Naive thymus-derived CD4-positive, alpha-beta T cell (primary cell): ENCODE measurements around the gene MYBPH. TPM values are rescaled to one million over a fixed set of nuclear protein-coding genes. Genes with fewer than 3 reads are reported as not detected.

Source experiments
- ATAC-seq: fragments of 150-1000 bp; cut with Tn5 transposase; 2 replicates; pipeline ENCODE4 v1.10.0; 2021; ENCODE audit warnings: mild to moderate bottlenecking, moderate library complexity
- CTCF ChIA-PET: fragments of 350-600 bp; sonication (Branson Sonifier 250); formaldehyde crosslinking; loops from one replicate; lab custom pipeline; 2021; ENCODE audit warnings: antibody characterized with exemption; lab: Charles Lee
- POLR2A ChIA-PET: fragments of 350-600 bp; sonication (Branson Sonifier 250); formaldehyde crosslinking; loops from one replicate; lab custom pipeline; 2021; ENCODE audit warnings: antibody characterized with exemption, inconsistent platforms; lab: Charles Lee
- DNase-seq, 9 donors: peaks; one replicate each; pipeline versions ENCODE4 v3.0.0 to v3.0.0-alpha.2; 2020 to 2022; ENCODE audit warnings: mixed read lengths in 1 of 9
- H3K27ac ChIP-seq: one replicate; pipeline ENCODE4 v1.7.0; 2013; ENCODE audit warnings: mild to moderate bottlenecking, low read depth, low read length, moderate library complexity
- H3K27me3 ChIP-seq, 2 donors: one replicate each; pipeline ENCODE4 v1.7.0; 2013; ENCODE audit warnings: low read length in 2 of 2, mild to moderate bottlenecking in 2 of 2, moderate library complexity in 2 of 2; ENCODE audit not compliant: control insufficient read depth in 2 of 2, insufficient read depth in 2 of 2
- H3K36me3 ChIP-seq, 3 experiments: 1 replicate in 2 of 3; 2 replicates in 1 of 3; pipeline ENCODE4 v1.7.0; 2013; ENCODE audit warnings: low read length in 3 of 3, mild to moderate bottlenecking in 3 of 3, moderate library complexity in 1 of 3; ENCODE audit not compliant: insufficient read depth in 3 of 3, control insufficient read depth in 2 of 3
- H3K4me1 ChIP-seq, 2 donors: one replicate each; pipeline ENCODE4 v1.7.0; 2013; ENCODE audit warnings: low read length in 2 of 2, mild to moderate bottlenecking in 2 of 2, moderate library complexity in 1 of 2; ENCODE audit not compliant: control insufficient read depth in 2 of 2, insufficient read depth in 2 of 2
- H3K4me3 ChIP-seq: 2 replicates; pipeline ENCODE4 v1.7.0; 2013; ENCODE audit warnings: mild to moderate bottlenecking, low read length
- H3K9me3 ChIP-seq, 3 experiments: 1 replicate in 2 of 3; 2 replicates in 1 of 3; pipeline ENCODE4 v1.7.0; 2013; ENCODE audit warnings: low read length in 3 of 3; ENCODE audit not compliant: control insufficient read depth in 2 of 3
- H3K27ac Mint-ChIP-seq, 9 donors: one replicate each; pipeline ENCODE4 v1.8.0; 2020 to 2022; ENCODE audit warnings: mixed read lengths in 9 of 9, mild to moderate bottlenecking in 8 of 9, moderate library complexity in 5 of 9, inconsistent platforms in 2 of 9
- H3K27me3 Mint-ChIP-seq, 5 donors: one replicate each; pipeline ENCODE4 v1.8.0; 2021 to 2022; ENCODE audit warnings: mixed read lengths in 5 of 5, mild to moderate bottlenecking in 1 of 5
- H3K36me3 Mint-ChIP-seq, 5 donors: one replicate each; pipeline ENCODE4 v1.8.0; 2020 to 2022; ENCODE audit warnings: mixed read lengths in 5 of 5, mild to moderate bottlenecking in 3 of 5, inconsistent platforms in 1 of 5
- H3K4me1 Mint-ChIP-seq, 7 donors: one replicate each; pipeline ENCODE4 v1.8.0; 2020 to 2022; ENCODE audit warnings: mixed read lengths in 7 of 7, mild to moderate bottlenecking in 3 of 7, inconsistent platforms in 1 of 7
- H3K4me3 Mint-ChIP-seq, 10 donors: one replicate each; pipeline ENCODE4 v1.8.0; 2020 to 2022; ENCODE audit warnings: mild to moderate bottlenecking in 10 of 10, mixed read lengths in 10 of 10, moderate library complexity in 6 of 10, inconsistent platforms in 2 of 10
- H3K9me3 Mint-ChIP-seq, 11 donors: one replicate each; pipeline ENCODE4 v1.8.0; 2020 to 2022; ENCODE audit warnings: mixed read lengths in 11 of 11, mild to moderate bottlenecking in 4 of 11, inconsistent platforms in 1 of 11, moderate library complexity in 1 of 11
- intact Hi-C, 2 donors: fragments of 100-400 bp; cut with micrococcal nuclease; formaldehyde crosslinking; loops; one replicate each; pipeline ENCODE4 v1.15.1; 2023
- polyA plus RNA-seq, 2 donors: library from polyadenylated mRNA; unstranded; fragments of 300-500 nt; fragmentation: Illumina TruSeq; gene quantifications; one replicate each; pipeline ENCODE4 v1.2.3, GENCODE V29; 2021
- total RNA-seq, 6 experiments: library from RNA in 5 of 6; stranded (reverse) in 5 of 6; gene quantifications; 1 replicate in 5 of 6; 2 replicates in 1 of 6; pipeline ENCODE4 v1.2.3 and lab custom pipeline; 2021 to 2026

The MYBPH gene
- total and polyA plus RNA-seq, 7 experiments from 2014 or later, result not detected

GRCh38 chr1:203217139-203217655 is 41.6 kb upstream of the MYBPH start:
- Histone ChIP-seq H3K4me3 (no peak overlapping the region), H3K27me3 (peaks cover 0 to 3% of the 10 kb centered on the region in 2 donors), H3K4me1 (no peaks in the 10 kb centered on the region), H3K27ac (no peak overlapping the region), H3K9me3 (no peaks in the 10 kb centered on the region), H3K36me3 (no peaks in the 10 kb centered on the region)
- peaks cover 0 to 24% (median 10%) of the 10 kb centered on the region in 5 donors for H3K27me3 Mint-ChIP-seq
- H3K27ac Mint-ChIP-seq, result peak overlapping the region in 1 of 9 donors; percentile 43
- H3K4me1 Mint-ChIP-seq, result peaks cover 2 to 8% (median 6%) of the 10 kb centered on the region in 7 donors
- ATAC-seq (no peak), DNase-seq (no peak)
- ChIA-PET POLR2A (interaction anchor here (0.6 kb wide), 1 partner anchor 233 kb away, joined by 4 read pairs; no protein-coding TSS in a partner anchor), CTCF (interaction anchor here (0.6 to 4.8 kb wide), 5 partner anchors 8 to 466 kb away, joined by 4 to 46 read pairs (median 4); no protein-coding TSS in a partner anchor)
- H3K4me3 Mint-ChIP-seq, result no peak overlapping the region
- H3K36me3 Mint-ChIP-seq, result no peaks in the 10 kb centered on the region
- intact Hi-C loops, result loop anchor here (2.0 to 5.0 kb wide), 2 partner anchors 100 kb away; no protein-coding TSS in a partner anchor
- H3K9me3 Mint-ChIP-seq, result no peaks in the 10 kb centered on the region

GRCh38 chr1:203216274-203217138 is 40.9 kb upstream of the MYBPH start:
- no peak overlapping the region for H3K27ac ChIP-seq
- H3K36me3 ChIP-seq, result no peaks in the 10 kb centered on the region
- Mint-ChIP-seq H3K27me3 (peaks cover 0 to 26% (median 10%) of the 10 kb centered on the region in 5 donors), H3K4me3 (no peak overlapping the region), H3K4me1 (peaks cover 2 to 8% (median 6%) of the 10 kb centered on the region in 7 donors), H3K36me3 (no peaks in the 10 kb centered on the region), H3K9me3 (no peaks in the 10 kb centered on the region), H3K27ac (no peak overlapping the region)
- ChIA-PET CTCF (interaction anchor here (1.0 to 4.8 kb wide), 6 partner anchors 8 to 465 kb away, joined by 3 to 46 read pairs (median 4); no protein-coding TSS in a partner anchor), POLR2A (interaction anchor here (0.6 kb wide), 1 partner anchor 232 kb away, joined by 4 read pairs; no protein-coding TSS in a partner anchor)
- no peaks in the 10 kb centered on the region for H3K9me3 ChIP-seq
- DNase-seq (peak in 8 of 9 donors; percentile 20 to 64 (median 50)), ATAC-seq (peak; percentile 50)
- no peaks in the 10 kb centered on the region for H3K4me1 ChIP-seq
- H3K4me3 ChIP-seq, result no peak overlapping the region
- H3K27me3 ChIP-seq, result peaks cover 0 to 3% of the 10 kb centered on the region in 2 donors
- intact Hi-C loops, result loop anchor here (1.0 to 5.0 kb wide), 4 partner anchors 53 to 177 kb away; no protein-coding TSS in a partner anchor

GRCh38 chr1:203215573-203215972 is 39.9 kb upstream of the MYBPH start:
- Histone ChIP-seq H3K4me1 (no peaks in the 10 kb centered on the region), H3K27me3 (peaks cover 0 to 3% of the 10 kb centered on the region in 2 donors), H3K9me3 (no peaks in the 10 kb centered on the region), H3K4me3 (no peak overlapping the region), H3K36me3 (no peaks in the 10 kb centered on the region), H3K27ac (no peak overlapping the region)
- H3K27me3 Mint-ChIP-seq, result peaks cover 0 to 29% (median 10%) of the 10 kb centered on the region in 5 donors
- H3K9me3 Mint-ChIP-seq, result no peaks in the 10 kb centered on the region
- DNase-seq, result no peak
- H3K4me1 Mint-ChIP-seq, result peaks cover 2 to 8% (median 6%) of the 10 kb centered on the region in 7 donors
- no peak overlapping the region for H3K27ac Mint-ChIP-seq
- ChIA-PET CTCF (interaction anchor here (1.0 to 4.8 kb wide), 4 partner anchors 10 to 175 kb away, joined by 4 to 46 read pairs (median 4); no protein-coding TSS in a partner anchor), POLR2A (no interaction called here)
- H3K4me3 Mint-ChIP-seq, result no peak overlapping the region
- intact Hi-C loops, result loop anchor here in 1 of 2 donors (5.0 kb wide), 1 partner anchor 98 kb away; no protein-coding TSS in a partner anchor
- no peak for ATAC-seq
- no peaks in the 10 kb centered on the region for H3K36me3 Mint-ChIP-seq

GRCh38 chr1:203214871-203215270 is 39.2 kb upstream of the MYBPH start:
- Mint-ChIP-seq H3K4me3 (no peak overlapping the region), H3K27me3 (peaks cover 0 to 33% (median 10%) of the 10 kb centered on the region in 5 donors), H3K9me3 (no peaks in the 10 kb centered on the region), H3K27ac (no peak overlapping the region), H3K36me3 (no peaks in the 10 kb centered on the region), H3K4me1 (peaks cover 2 to 8% (median 6%) of the 10 kb centered on the region in 7 donors)
- Histone ChIP-seq H3K9me3 (no peaks in the 10 kb centered on the region), H3K27ac (no peak overlapping the region), H3K36me3 (no peaks in the 10 kb centered on the region), H3K27me3 (peaks cover 0 to 3% of the 10 kb centered on the region in 2 donors), H3K4me1 (no peaks in the 10 kb centered on the region), H3K4me3 (no peak overlapping the region)
- ATAC-seq (peak; percentile 60), DNase-seq (no peak)
- intact Hi-C loops, result loop anchor here in 1 of 2 donors (5.0 kb wide), 1 partner anchor 98 kb away; no protein-coding TSS in a partner anchor
- ChIA-PET POLR2A (no interaction called here), CTCF (interaction anchor here (0.6 to 4.8 kb wide), 4 partner anchors 24 to 175 kb away, joined by 3 to 46 read pairs (median 4); no protein-coding TSS in a partner anchor)

GRCh38 chr1:203213126-203213525 is 37.5 kb upstream of the MYBPH start:
- Histone ChIP-seq H3K9me3 (no peaks in the 10 kb centered on the region), H3K4me1 (no peaks in the 10 kb centered on the region), H3K36me3 (no peaks in the 10 kb centered on the region), H3K27ac (no peak overlapping the region), H3K27me3 (peaks cover 0 to 3% of the 10 kb centered on the region in 2 donors), H3K4me3 (no peak overlapping the region)
- Mint-ChIP-seq H3K27ac (no peak overlapping the region), H3K4me1 (peaks cover 2 to 8% (median 6%) of the 10 kb centered on the region in 7 donors), H3K27me3 (peaks cover 0 to 34% (median 10%) of the 10 kb centered on the region in 5 donors), H3K9me3 (no peaks in the 10 kb centered on the region), H3K4me3 (no peak overlapping the region), H3K36me3 (no peaks in the 10 kb centered on the region)
- ATAC-seq (no peak), DNase-seq (no peak)
- CTCF ChIA-PET, result no interaction called here
- intact Hi-C loops, result no loop called here
- POLR2A ChIA-PET, result no interaction called here

GRCh38 chr1:203211812-203212211 is 36.2 kb upstream of the MYBPH start:
- Histone ChIP-seq H3K36me3 (no peaks in the 10 kb centered on the region), H3K4me1 (no peaks in the 10 kb centered on the region), H3K27ac (no peak overlapping the region), H3K9me3 (no peaks in the 10 kb centered on the region), H3K4me3 (no peak overlapping the region), H3K27me3 (peaks cover 0 to 3% of the 10 kb centered on the region in 2 donors)
- Mint-ChIP-seq H3K4me3 (no peak overlapping the region), H3K36me3 (no peaks in the 10 kb centered on the region), H3K9me3 (no peaks in the 10 kb centered on the region), H3K4me1 (peaks cover 2 to 8% (median 6%) of the 10 kb centered on the region in 7 donors), H3K27ac (no peak overlapping the region), H3K27me3 (peaks cover 0 to 36% (median 7%) of the 10 kb centered on the region in 5 donors)
- intact Hi-C loops, result no loop called here
- POLR2A ChIA-PET, result no interaction called here
- ATAC-seq (no peak), DNase-seq (no peak)
- CTCF ChIA-PET, result interaction anchor here (1.7 kb wide), 1 partner anchor 173 kb away, joined by 4 read pairs; no protein-coding TSS in a partner anchor
